Measurements from ENCODE around the gene AGAP1.
"Not testable (repeated sequence)": the region's sequence is repeated elsewhere in the genome, so short reads cannot be mapped to it uniquely, and the experiment has no call there.

Gene AGAP1

DNA sequence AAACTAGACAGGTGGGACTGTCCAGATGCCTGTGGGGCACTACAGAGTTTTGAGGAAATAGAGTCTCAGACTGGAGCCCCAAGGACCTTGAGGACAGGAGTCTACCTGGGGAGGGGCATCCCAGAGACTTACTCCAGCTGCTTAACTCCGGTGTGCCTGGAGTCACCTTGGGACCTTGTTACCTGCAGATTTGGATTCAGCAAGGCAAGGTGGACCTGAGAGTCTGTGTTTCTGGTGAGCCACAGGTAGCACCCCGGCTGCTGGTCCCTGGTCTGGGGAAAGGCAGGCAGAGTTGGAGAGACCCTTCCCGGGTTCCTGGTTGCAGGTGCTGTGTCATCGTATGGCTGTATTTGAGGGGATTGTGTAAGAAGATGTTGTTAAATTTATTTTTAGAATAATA is 102.4 kb downstream of the AGAP1 start:
- no peak for DNase-seq

GRCh38 chr2:235597081-235597615 is 103.3 kb downstream of the AGAP1 start:
- DNase-seq, result no peak

DNA sequence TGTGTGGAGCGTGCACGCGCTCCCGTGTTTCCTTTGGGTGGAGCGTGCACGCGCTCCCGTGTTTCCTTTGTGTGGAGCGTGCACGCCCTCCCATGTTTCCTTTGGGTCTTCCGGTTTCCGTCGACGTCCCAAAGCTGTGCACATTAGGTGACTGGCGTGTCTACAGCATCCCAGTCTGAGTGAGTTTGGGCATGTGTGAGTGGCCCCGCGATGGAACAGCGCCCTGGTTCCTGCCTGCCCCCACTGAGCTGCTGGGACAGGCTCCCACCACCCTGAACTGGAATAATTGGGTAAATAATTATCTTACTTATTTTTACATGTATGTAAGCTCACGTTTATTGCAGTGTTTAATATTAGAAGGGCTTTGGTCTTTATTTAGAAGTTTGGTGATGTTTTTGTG is 104.2 kb downstream of the AGAP1 start:
- DNase-seq, result no peak

- no peak for DNase-seq
Observed at GRCh38 chr2:235598532-235599531, 105.0 kb downstream of the AGAP1 start.

DNA sequence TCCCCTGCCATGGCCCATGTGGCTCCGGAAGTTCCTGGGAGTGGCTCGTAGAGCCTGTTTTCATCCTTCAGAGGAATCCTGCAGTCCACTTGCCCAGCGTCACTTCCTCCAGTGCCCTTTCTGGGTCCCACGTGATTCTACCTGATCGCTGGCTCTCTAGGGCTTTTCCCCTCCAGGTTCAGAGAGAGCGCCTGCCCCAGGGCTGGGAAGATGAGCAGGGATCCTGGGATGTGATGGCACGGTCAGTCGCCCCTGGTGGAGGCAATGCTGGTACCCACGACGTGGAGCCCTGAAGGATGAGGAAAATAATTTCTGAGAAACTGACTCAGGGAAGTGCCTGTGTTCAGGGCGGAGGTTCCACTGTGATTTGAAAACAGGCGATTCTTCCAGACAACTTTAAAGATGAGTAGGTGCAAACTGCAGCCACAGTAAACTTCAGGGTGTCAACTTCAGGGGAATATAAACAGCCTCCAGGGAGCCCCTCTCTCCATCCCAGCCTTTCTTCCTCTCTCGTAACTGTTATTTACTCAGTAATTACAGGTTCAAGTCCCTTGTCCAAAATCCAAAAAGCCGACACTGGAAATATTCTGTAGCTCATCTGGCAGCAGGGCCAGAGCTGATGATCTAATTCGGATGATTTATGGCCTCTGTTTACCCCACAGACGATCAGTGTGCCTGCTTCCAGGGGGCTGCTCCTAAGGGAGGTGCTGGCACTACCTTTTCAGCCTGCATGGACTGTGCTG is 105.9 kb downstream of the AGAP1 start:
- DNase-seq, result no peak

DNA sequence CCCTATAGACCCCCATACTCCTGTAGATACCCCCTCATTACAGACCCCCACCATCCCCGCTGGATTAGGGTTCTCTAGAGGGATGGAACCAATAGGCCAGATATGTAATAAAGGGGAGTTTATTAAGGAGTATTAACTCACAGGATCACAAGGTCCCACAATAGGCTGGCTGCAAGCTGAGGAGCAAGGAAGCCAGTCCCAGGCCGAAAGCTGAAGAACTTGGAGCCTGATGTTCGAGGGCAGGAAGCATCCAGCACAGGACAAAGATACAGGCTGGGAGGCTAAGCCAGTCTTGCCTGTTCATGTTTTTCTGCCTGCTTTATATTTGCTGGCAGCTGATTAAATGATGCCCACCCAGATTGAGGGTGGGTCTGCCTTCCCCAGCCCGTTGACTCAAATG is 106.6 kb downstream of the AGAP1 start:
- no peak for DNase-seq

- DNase-seq, result no peak
Observed at GRCh38 chr2:235600926-235601325, 107.1 kb downstream of the AGAP1 start.

GRCh38 chr2:235601960-235602704 is 108.3 kb downstream of the AGAP1 start:
- DNase-seq, result no peak

- not testable (repeated sequence) for DNase-seq
Observed at GRCh38 chr2:235602971-235603370, 109.1 kb downstream of the AGAP1 start.

- DNase-seq, result no peak
Observed at GRCh38 chr2:235603659-235604058, 109.8 kb downstream of the AGAP1 start.

- DNase-seq, result no peak
Observed at GRCh38 chr2:235605312-235606003, 111.6 kb downstream of the AGAP1 start.

DNA sequence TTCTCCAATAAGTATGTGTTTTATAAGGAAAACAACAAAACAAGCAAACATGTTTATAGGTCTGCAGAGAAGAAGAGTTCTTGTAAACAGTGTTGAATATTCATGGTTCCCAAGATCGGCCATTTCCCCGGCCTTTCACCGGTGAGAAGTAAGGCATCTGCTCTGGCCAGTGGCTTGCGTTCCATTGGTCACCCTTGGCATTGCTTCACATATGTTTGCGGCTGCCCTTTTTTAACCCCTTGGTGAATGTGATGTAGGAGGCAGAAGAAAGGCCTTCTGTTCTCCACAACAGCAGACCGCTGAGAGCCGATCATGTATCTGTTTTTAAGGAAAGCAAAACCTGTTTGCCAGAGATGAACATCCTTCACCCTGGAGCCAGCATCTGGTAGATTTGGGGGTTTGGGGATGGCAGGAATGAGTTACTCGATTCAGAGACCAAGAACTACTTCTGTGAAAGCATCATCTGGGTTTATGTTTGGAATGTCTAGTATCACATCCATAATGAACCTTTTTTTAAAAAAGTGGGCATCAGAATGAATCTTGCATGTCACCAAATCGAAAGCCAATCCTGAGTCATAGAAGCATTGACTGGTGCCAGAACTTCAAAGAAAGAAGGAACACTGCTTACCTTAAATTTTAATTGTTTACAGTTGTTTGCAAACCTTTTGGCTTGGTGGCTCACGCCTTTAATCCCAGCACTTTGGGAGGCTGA is 112.3 kb downstream of the AGAP1 start:
- no peak for DNase-seq

- no peak for DNase-seq
Observed at GRCh38 chr2:235607546-235608199, 113.8 kb downstream of the AGAP1 start.

- DNase-seq, result no peak
Observed at GRCh38 chr2:235608200-235608887, 114.5 kb downstream of the AGAP1 start.

DNA sequence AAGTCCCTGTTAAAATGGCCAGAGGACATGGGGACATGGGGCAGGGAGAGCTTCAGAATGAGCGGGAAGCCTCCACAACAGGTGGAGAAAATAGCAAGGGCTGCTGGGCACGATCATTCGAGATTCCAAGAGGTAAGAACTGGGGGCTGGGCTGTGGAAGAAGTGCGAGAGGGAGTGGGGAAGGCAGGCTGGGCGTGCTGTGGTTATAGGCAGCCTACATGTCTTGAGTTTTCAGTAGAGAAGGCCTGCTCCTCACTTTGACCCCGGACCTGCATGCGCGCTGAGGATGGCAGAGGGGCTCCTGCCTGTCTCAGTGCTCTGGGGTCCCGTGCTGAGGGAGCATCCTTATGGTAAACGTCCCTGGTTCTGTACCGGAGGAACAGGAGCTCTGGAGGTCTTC is 115.5 kb downstream of the AGAP1 start:
- no peak for DNase-seq

DNA sequence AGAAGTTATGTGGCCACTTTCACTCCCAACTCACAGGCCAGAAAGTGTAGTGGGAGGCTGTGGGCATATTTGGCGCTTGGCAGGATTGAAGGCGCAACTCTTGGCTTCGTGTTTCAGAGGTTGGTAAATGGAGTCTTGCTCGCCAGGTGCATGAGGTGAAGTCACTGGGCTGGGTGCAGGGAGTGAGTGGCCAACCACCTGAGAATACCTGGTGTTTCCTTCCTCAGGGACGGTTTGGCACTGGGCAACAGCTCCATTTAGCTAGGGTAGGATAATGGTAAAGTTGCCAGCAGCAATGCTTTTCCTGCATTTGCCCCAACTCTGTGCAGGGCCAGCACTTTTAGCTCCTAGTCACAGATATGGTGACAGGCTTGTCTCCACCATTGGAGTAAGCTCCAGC is 115.9 kb downstream of the AGAP1 start:
- DNase-seq, result no peak

GRCh38 chr2:235610696-235611257 is 116.9 kb downstream of the AGAP1 start:
- DNase-seq, result no peak

- no peak for DNase-seq
Observed at GRCh38 chr2:235611349-235611748, 117.5 kb downstream of the AGAP1 start.

- DNase-seq, result no peak
Observed at GRCh38 chr2:235611756-235612155, 117.9 kb downstream of the AGAP1 start.
